Transverse colon (tissue), 4 donors: ENCODE results near the gene PERM1.

ENCODE experiments used
- POLR2A ChIP-seq: fragments of 450-650 bp; IDR thresholded peaks from one replicate; pipeline ENCODE4 v1.6.1; 2016; ENCODE audit warnings: antibody characterized with exemption, mild to moderate bottlenecking, moderate library complexity
- POLR2AphosphoS5 ChIP-seq, 3 donors: sonication (generic); formaldehyde crosslinking; IDR thresholded peaks; one replicate each; pipeline ENCODE4 v1.6.1; 2016; ENCODE audit warnings: antibody characterized with exemption in 3 of 3
- TF ChIP-seq, protein P1 (sequence below), 5 experiments: fragments of 200-600 bp in 3 of 5; fragments of 450-650 bp in 2 of 5; sonication (generic) in 3 of 5; IDR thresholded peaks; 1 replicate in 2 of 5; 2 replicates in 3 of 5; pipeline ENCODE4 v1.5.1; 2016 to 2017; ENCODE audit warnings: antibody characterized with exemption in 5 of 5, inconsistent platforms in 3 of 5, mild to moderate bottlenecking in 2 of 5, moderate library complexity in 1 of 5

DNA sequence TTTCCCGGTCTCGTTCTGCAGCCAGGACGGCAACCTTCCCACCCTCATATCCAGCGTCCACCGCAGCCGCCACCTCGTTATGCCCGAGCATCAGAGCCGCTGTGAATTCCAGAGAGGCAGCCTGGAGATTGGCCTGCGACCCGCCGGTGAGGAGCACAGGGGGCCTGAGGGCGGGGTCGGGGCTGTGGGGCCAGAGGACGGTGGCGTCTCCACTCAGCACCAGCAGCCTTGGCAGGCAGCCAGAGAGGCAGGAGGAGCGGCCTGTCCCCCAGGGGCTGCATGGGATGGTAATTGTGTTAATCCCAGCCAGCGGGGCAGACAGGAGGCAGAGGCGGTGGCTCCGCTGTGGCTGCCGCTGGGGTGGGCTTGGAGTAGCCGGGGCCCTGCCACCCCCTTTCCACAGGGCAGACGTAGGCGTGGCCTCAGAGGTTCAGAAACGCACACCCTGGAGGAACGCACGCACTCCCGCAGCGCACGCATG lies 46.1 kb downstream of the PERM1 start:
- TF ChIP-seq, protein P1, sequence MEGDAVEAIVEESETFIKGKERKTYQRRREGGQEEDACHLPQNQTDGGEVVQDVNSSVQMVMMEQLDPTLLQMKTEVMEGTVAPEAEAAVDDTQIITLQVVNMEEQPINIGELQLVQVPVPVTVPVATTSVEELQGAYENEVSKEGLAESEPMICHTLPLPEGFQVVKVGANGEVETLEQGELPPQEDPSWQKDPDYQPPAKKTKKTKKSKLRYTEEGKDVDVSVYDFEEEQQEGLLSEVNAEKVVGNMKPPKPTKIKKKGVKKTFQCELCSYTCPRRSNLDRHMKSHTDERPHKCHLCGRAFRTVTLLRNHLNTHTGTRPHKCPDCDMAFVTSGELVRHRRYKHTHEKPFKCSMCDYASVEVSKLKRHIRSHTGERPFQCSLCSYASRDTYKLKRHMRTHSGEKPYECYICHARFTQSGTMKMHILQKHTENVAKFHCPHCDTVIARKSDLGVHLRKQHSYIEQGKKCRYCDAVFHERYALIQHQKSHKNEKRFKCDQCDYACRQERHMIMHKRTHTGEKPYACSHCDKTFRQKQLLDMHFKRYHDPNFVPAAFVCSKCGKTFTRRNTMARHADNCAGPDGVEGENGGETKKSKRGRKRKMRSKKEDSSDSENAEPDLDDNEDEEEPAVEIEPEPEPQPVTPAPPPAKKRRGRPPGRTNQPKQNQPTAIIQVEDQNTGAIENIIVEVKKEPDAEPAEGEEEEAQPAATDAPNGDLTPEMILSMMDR (IDR thresholded peaks at IDR 0.05), result no peak
- TF ChIP-seq POLR2AphosphoS5 (IDR thresholded peaks at IDR 0.05) (no peak), POLR2A (no peak)
